ENCODE data around the gene MEF2C. TPM values are rescaled to one million over a fixed set of nuclear protein-coding genes. Genes with fewer than 3 reads are reported as not detected.
A peak's percentile ranks its signal among the peaks of the same experiment; 100 is the strongest.
"Not testable (repeated sequence)": the region's sequence is repeated elsewhere in the genome, so short reads cannot be mapped to it uniquely, and the experiment has no call there.

The MEF2C gene
- polyA plus RNA-seq, 1 donor = 14.4 TPM

DNA sequence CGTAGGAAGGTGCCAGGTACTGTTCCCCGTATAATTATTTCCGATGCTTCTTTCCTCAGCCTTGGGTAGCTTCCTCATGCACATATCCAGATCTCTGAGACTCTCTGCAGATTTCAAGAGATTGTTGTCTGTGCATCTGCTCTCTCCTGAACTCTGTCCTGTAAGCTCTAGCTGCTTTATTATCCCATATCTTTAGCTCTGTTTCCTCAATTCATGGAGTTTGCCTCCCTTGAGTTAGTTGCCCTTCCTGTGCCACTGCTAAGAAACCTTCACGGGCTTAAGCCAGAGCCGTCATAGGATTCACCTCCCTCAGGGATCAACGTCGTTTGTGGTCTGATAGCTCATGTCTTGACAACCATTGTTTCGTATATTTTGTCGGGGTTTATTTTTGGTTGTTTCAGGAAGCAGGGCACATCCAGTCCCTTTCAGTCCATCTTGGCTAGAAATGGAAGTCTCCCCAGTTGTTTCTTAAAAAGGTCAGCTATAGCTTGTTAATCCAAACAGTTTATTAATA is 28.1 kb upstream of the MEF2C start:
- DNase-seq; H3K4me1 ChIP-seq (ENCODE audit: control insufficient read depth, insufficient read depth, low read length); H3K4me3 ChIP-seq (ENCODE audit: low read length); H3K27ac ChIP-seq (ENCODE audit: low read length); H3K9me3 ChIP-seq (ENCODE audit: control insufficient read depth, low read depth, low read length); H3K36me3 ChIP-seq (ENCODE audit: control insufficient read depth, insufficient read depth, low read length); H3K27me3 ChIP-seq (ENCODE audit: control insufficient read depth, insufficient read depth, low read length): not testable (repeated sequence)
- no CpG with 5 or more reads among the region's 9 CpGs for WGBS (ENCODE audit: insufficient coverage, low lambda C conversion rate)

GRCh38 chr5:88904478-88904877 is 21.5 kb upstream of the MEF2C start:
- not testable (repeated sequence) for H3K27me3 ChIP-seq (ENCODE audit: control insufficient read depth, insufficient read depth, low read length); H3K9me3 ChIP-seq (ENCODE audit: control insufficient read depth, low read depth, low read length); H3K4me3 ChIP-seq (ENCODE audit: low read length); H3K4me1 ChIP-seq (ENCODE audit: control insufficient read depth, insufficient read depth, low read length); H3K36me3 ChIP-seq (ENCODE audit: control insufficient read depth, insufficient read depth, low read length); H3K27ac ChIP-seq (ENCODE audit: low read length); DNase-seq
- WGBS (ENCODE audit: insufficient coverage, low lambda C conversion rate) = no CpG with 5 or more reads among the region's 2 CpGs

DNA sequence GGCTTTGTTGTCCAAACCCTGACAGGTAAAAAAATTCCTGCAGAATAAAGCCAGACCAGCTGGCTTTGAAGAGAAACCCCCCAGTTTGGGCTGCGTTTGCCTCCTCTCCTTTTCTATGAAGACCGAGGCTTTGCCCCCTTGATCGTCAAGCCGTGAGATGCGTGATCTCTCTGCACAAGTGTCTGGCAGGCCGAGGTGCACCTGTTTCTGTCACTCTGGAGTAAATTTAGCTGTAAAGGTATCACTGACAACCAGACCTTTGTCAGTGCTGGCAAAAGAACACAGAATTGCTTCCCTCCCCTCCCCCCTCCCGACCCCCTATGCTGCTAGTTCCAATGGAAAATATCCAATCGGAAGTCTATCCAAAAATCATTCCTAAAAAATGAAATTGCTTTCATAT is 21.0 kb upstream of the MEF2C start:
- WGBS (ENCODE audit: insufficient coverage, low lambda C conversion rate) = no CpG with 5 or more reads among the region's 8 CpGs
- not testable (repeated sequence) for H3K9me3 ChIP-seq (ENCODE audit: control insufficient read depth, low read depth, low read length); H3K36me3 ChIP-seq (ENCODE audit: control insufficient read depth, insufficient read depth, low read length); DNase-seq; H3K27me3 ChIP-seq (ENCODE audit: control insufficient read depth, insufficient read depth, low read length); H3K4me3 ChIP-seq (ENCODE audit: low read length); H3K27ac ChIP-seq (ENCODE audit: low read length); H3K4me1 ChIP-seq (ENCODE audit: control insufficient read depth, insufficient read depth, low read length)

DNA sequence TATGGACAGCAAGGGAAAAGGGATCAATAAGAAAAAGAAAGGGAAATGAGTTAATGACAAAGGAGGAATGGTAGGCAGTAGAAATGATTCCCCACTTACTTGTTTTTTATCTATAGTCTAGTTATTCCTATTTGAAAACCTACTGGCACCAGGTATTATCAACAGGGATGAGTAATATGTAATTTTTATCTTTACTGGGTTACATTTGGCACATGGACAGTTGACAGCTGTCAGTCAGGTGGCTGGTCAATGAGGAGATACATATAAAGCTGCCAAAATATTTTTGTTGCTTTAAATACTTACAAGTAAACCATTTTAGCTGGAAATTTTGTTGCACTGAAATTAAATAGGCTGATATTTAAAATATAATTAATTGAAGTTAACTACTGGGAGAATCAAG is 18.1 kb upstream of the MEF2C start:
- not testable (repeated sequence) for DNase-seq; H3K27me3 ChIP-seq (ENCODE audit: control insufficient read depth, insufficient read depth, low read length); H3K4me1 ChIP-seq (ENCODE audit: control insufficient read depth, insufficient read depth, low read length); H3K4me3 ChIP-seq (ENCODE audit: low read length); H3K27ac ChIP-seq (ENCODE audit: low read length); H3K9me3 ChIP-seq (ENCODE audit: control insufficient read depth, low read depth, low read length); H3K36me3 ChIP-seq (ENCODE audit: control insufficient read depth, insufficient read depth, low read length)

DNA sequence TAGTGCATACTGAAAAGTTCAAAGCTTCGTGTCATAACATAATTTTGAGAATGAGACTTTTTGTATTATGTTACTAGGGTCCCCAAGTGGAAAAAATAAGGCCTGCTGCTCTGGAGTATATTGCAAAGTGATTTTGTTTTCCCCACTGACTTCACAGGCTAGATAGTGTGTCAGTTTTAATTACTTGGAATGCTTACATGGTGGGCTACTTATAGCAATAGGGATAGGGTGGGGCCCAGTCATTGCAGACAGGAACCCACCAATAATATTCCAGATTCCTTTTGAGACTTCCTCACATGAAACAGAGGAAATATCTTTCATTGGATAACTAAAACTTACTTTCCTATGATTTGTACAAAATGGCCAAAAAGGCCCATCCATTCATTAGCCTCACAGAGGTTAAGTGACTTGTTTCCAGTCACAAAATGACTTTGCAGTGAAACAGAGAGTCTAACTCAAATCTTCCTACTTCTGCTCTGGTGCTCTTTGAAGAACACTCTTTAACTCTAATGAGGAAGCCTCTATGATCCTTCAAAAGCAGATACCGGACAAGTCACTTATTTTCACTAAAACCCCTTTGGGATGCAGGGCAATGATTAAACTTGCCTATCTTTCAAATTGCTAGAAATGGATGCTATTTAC is 16.2 kb upstream of the MEF2C start:
- no peaks in the 10 kb centered on the region for H3K27me3 ChIP-seq (ENCODE audit: control insufficient read depth, insufficient read depth, low read length)
- H3K9me3 ChIP-seq (ENCODE audit: control insufficient read depth, low read depth, low read length) = no peaks in the 10 kb centered on the region
- no peak for DNase-seq
- H3K27ac ChIP-seq (ENCODE audit: low read length) = no peak overlapping the region
- WGBS (ENCODE audit: insufficient coverage, low lambda C conversion rate) = 90% methylated on average over 2 of the region's 2 CpGs
- H3K4me3 ChIP-seq (ENCODE audit: low read length) = no peak overlapping the region
- H3K4me1 ChIP-seq (ENCODE audit: control insufficient read depth, insufficient read depth, low read length) = no peaks in the 10 kb centered on the region
- H3K36me3 ChIP-seq (ENCODE audit: control insufficient read depth, insufficient read depth, low read length) = no peaks in the 10 kb centered on the region

GRCh38 chr5:88897748-88898147 is 14.8 kb upstream of the MEF2C start:
- Histone ChIP-seq H3K27ac (ENCODE audit: low read length) (no peak overlapping the region), H3K4me1 (ENCODE audit: control insufficient read depth, insufficient read depth, low read length) (no peaks in the 10 kb centered on the region), H3K27me3 (ENCODE audit: control insufficient read depth, insufficient read depth, low read length) (no peaks in the 10 kb centered on the region), H3K4me3 (ENCODE audit: low read length) (no peak overlapping the region), H3K36me3 (ENCODE audit: control insufficient read depth, insufficient read depth, low read length) (no peaks in the 10 kb centered on the region), H3K9me3 (ENCODE audit: control insufficient read depth, low read depth, low read length) (no peaks in the 10 kb centered on the region)
- DNase-seq = no peak
- WGBS (ENCODE audit: insufficient coverage, low lambda C conversion rate) = 100% methylated on average over 1 of the region's 1 CpG

GRCh38 chr5:88895681-88896501 is 12.9 kb upstream of the MEF2C start:
- WGBS (ENCODE audit: insufficient coverage, low lambda C conversion rate) = 67% methylated on average over 1 of the region's 10 CpGs
- H3K4me1 ChIP-seq (ENCODE audit: control insufficient read depth, insufficient read depth, low read length) = no peaks in the 10 kb centered on the region
- H3K27ac ChIP-seq (ENCODE audit: low read length) = no peak overlapping the region
- no peak overlapping the region for H3K4me3 ChIP-seq (ENCODE audit: low read length)
- no peak for DNase-seq
- no peaks in the 10 kb centered on the region for H3K9me3 ChIP-seq (ENCODE audit: control insufficient read depth, low read depth, low read length)
- no peaks in the 10 kb centered on the region for H3K27me3 ChIP-seq (ENCODE audit: control insufficient read depth, insufficient read depth, low read length)
- H3K36me3 ChIP-seq (ENCODE audit: control insufficient read depth, insufficient read depth, low read length) = no peaks in the 10 kb centered on the region

- DNase-seq = peak in 1 of 2 donors; percentile 42
- no peak overlapping the region for H3K27ac ChIP-seq (ENCODE audit: low read length)
- peaks cover 2% of the 10 kb centered on the region for H3K9me3 ChIP-seq (ENCODE audit: control insufficient read depth, low read depth, low read length)
- peaks cover 10% of the 10 kb centered on the region for H3K4me1 ChIP-seq (ENCODE audit: control insufficient read depth, insufficient read depth, low read length)
- WGBS (ENCODE audit: insufficient coverage, low lambda C conversion rate) = 60% methylated on average over 1 of the region's 3 CpGs
- H3K27me3 ChIP-seq (ENCODE audit: control insufficient read depth, insufficient read depth, low read length) = peaks cover 16% of the 10 kb centered on the region
- no peak overlapping the region for H3K4me3 ChIP-seq (ENCODE audit: low read length)
- no peaks in the 10 kb centered on the region for H3K36me3 ChIP-seq (ENCODE audit: control insufficient read depth, insufficient read depth, low read length)
These were observed 9.7 kb upstream of the MEF2C start for GRCh38 chr5:88892669-88893068.

DNA sequence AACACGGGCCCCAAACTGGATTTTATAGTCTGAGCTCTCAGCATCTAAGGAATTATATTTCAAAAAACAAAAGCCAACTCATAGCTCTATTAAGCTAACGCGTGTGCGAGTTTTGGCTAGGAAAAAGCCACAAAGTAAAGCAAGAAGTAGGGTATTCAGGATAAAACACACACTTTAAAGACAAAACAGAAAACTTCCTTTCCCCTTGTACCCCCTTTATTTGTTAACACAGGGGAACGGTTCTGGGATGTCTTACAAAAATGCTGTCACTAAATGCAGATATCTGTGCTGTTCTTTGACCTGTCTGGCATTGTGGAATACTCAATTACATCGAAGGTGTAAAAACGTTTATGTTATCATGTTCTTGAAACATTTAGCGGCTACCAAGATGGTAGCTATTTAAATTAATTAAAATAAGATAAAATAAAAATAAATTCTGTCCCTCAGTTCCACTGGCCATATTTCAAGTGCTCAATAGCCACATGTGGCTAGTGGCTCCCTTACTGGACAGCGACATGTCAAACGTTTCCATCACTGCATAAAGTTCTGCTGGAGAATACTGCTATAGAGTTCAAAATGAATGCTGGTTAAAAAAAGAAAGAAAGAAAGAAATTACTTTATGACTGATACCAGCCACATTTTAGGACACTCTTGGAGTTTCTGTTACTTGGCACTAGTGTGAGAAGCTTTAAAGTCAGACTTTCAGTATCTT is 7.2 kb upstream of the MEF2C start:
- no peak overlapping the region for H3K27ac ChIP-seq (ENCODE audit: low read length)
- peaks cover 16% of the 10 kb centered on the region for H3K27me3 ChIP-seq (ENCODE audit: control insufficient read depth, insufficient read depth, low read length)
- H3K4me1 ChIP-seq (ENCODE audit: control insufficient read depth, insufficient read depth, low read length) = peaks cover 10% of the 10 kb centered on the region
- 73% methylated on average over 2 of the region's 10 CpGs for WGBS (ENCODE audit: insufficient coverage, low lambda C conversion rate)
- peak overlapping the region; percentile 42 for H3K4me3 ChIP-seq (ENCODE audit: low read length)
- no peak for DNase-seq
- no peaks in the 10 kb centered on the region for H3K36me3 ChIP-seq (ENCODE audit: control insufficient read depth, insufficient read depth, low read length)
- H3K9me3 ChIP-seq (ENCODE audit: control insufficient read depth, low read depth, low read length) = peaks cover 2% of the 10 kb centered on the region

- peak in 1 of 2 donors; percentile 52 for DNase-seq
- Histone ChIP-seq H3K27ac (ENCODE audit: low read length) (peak overlapping the region; percentile 12), H3K4me3 (ENCODE audit: low read length) (peak overlapping the region; percentile 42), H3K9me3 (ENCODE audit: control insufficient read depth, low read depth, low read length) (peaks cover 2% of the 10 kb centered on the region), H3K4me1 (ENCODE audit: control insufficient read depth, insufficient read depth, low read length) (peaks cover 10% of the 10 kb centered on the region), H3K27me3 (ENCODE audit: control insufficient read depth, insufficient read depth, low read length) (peaks cover 18% of the 10 kb centered on the region), H3K36me3 (ENCODE audit: control insufficient read depth, insufficient read depth, low read length) (no peaks in the 10 kb centered on the region)
- WGBS (ENCODE audit: insufficient coverage, low lambda C conversion rate) = no CpG with 5 or more reads among the region's 48 CpGs
These were observed 6.4 kb upstream of the MEF2C start for GRCh38 chr5:88889189-88890069.

Measured in large intestine (tissue), 3 donors.